HCT116 (cell line): ENCODE measurements around the gene TMEM191C. TPM values are rescaled to one million over a fixed set of nuclear protein-coding genes. Genes with fewer than 3 reads are reported as not detected.
"Not testable (repeated sequence)": the region's sequence is repeated elsewhere in the genome, so short reads cannot be mapped to it uniquely, and the experiment has no call there.

Source experiments
- ATAC-seq: fragments of 200-7000 bp; cut with Tn5 transposase; 2 replicates; pipeline ENCODE4 v1.9.1; 2020; ENCODE audit warnings: mild to moderate bottlenecking, moderate library complexity
- BruUV-seq: library from RNA; stranded (reverse); fragments of 400-500 nt; replicated peaks from 2 replicates; lab custom pipeline; 2021; lab: Mats Ljungman, UMichigan
- CTCF ChIA-PET: fragments of 300-600 bp; sonication (Branson Sonifier 250); formaldehyde crosslinking; loops from one replicate; lab custom pipeline; 2021; ENCODE audit warnings: antibody characterized with exemption; lab: Charles Lee
- POLR2A ChIA-PET: fragments of 300-600, 350-600 bp; sonication (Branson Sonifier 250); formaldehyde crosslinking; loops from one replicate; lab custom pipeline; 2021; ENCODE audit warnings: antibody characterized with exemption; lab: Charles Lee
- RAD21 ChIA-PET, 2 experiments: fragments of 300-600 bp; sonication (Branson Sonifier 250); formaldehyde crosslinking; loops; one replicate each; lab custom pipeline; 2023; ENCODE audit warnings: low total read pairs in 2 of 2; ENCODE audit not compliant: uncharacterized antibody in 2 of 2, unreplicated experiment in 2 of 2, low non-redundant PET in 1 of 2; lab: Charles Lee
- DNase-seq: peaks from one replicate; pipeline ENCODE4 v3.0.0-alpha.2; 2010; ENCODE audit warnings: low read depth, low spot score
- H2AFZ ChIP-seq: fragments of 200-600 bp; shearing (Covaris generic), sonication (generic); 2 replicates; pipeline ENCODE4 v1.6.1; 2017; ENCODE audit warnings: low read depth, mixed run types, mixed read lengths, antibody characterized with exemption, low read length; ENCODE audit not compliant: poor library complexity, severe bottlenecking
- H3K27ac ChIP-seq: 2 replicates; pipeline ENCODE4 v1.5.1; 2012; ENCODE audit warnings: low read depth, low read length
- H3K27me3 ChIP-seq: fragments of 200-600 bp; sonication (generic); 2 replicates; pipeline ENCODE4 v1.6.1; 2016; ENCODE audit warnings: mixed run types, low read length, mixed read lengths; ENCODE audit not compliant: insufficient read depth
- H3K36me3 ChIP-seq, 2 experiments: fragments of 200-500 bp in 1 of 2; fragments of 200-600 bp in 1 of 2; sonication (Bioruptor generic) in 1 of 2; sonication (generic) in 1 of 2; 2 replicates each; pipeline versions ENCODE4 v1.5.1 to v1.6.1; 2014 to 2016; ENCODE audit warnings: low read length in 2 of 2, inconsistent platforms in 1 of 2, mixed read lengths in 1 of 2, mixed run types in 1 of 2; ENCODE audit not compliant: insufficient read depth in 2 of 2, control insufficient read depth in 1 of 2
- H3K4me1 ChIP-seq, 2 experiments: fragments of 200-600 bp in 1 of 2; sonication (generic) in 1 of 2; 2 replicates each; pipeline versions ENCODE4 v1.5.1 to v1.6.1; 2012 to 2017; ENCODE audit warnings: low read length in 2 of 2, inconsistent platforms in 1 of 2, mild to moderate bottlenecking in 1 of 2, mixed read lengths in 1 of 2, mixed run types in 1 of 2, moderate library complexity in 1 of 2; ENCODE audit not compliant: insufficient read depth in 2 of 2, control insufficient read depth in 1 of 2
- H3K4me2 ChIP-seq: fragments of 200-600 bp; sonication (generic); 2 replicates; pipeline ENCODE4 v1.6.1; 2017; ENCODE audit warnings: mixed run types, low read length, mixed read lengths
- H3K4me3 ChIP-seq, 2 experiments: fragments of 200-600 bp in 1 of 2; sonication (generic) in 1 of 2; replicated peaks in 1 of 2; 2 replicates each; pipeline ENCODE4 v1.5.1; 2011 to 2016; ENCODE audit warnings: low read length in 2 of 2, control low read depth in 1 of 2, low read depth in 1 of 2, mild to moderate bottlenecking in 1 of 2, mixed read lengths in 1 of 2, mixed run types in 1 of 2
- H3K79me2 ChIP-seq: fragments of 200-600 bp; sonication (generic); 2 replicates; pipeline ENCODE4 v1.6.1; 2017; ENCODE audit warnings: mild to moderate bottlenecking, mixed run types, low read length, moderate library complexity, mixed read lengths; ENCODE audit not compliant: insufficient read depth
- H3K9ac ChIP-seq: fragments of 200-600 bp; sonication (generic); 2 replicates; pipeline ENCODE4 v1.6.1; 2016; ENCODE audit warnings: low read length, mixed read lengths
- H3K9me2 ChIP-seq: fragments of 200-600 bp; sonication (generic), shearing (Covaris generic); 2 replicates; pipeline ENCODE4 v1.6.1; 2017; ENCODE audit warnings: mixed run types, mild to moderate bottlenecking, moderate library complexity; ENCODE audit not compliant: insufficient read depth
- H3K9me3 ChIP-seq, 2 experiments: fragments of 200-500 bp in 1 of 2; fragments of 200-600 bp in 1 of 2; sonication (Bioruptor generic) in 1 of 2; sonication (generic) in 1 of 2; 2 replicates each; pipeline ENCODE4 v1.6.1; 2014 to 2017; ENCODE audit warnings: low read length in 2 of 2, mixed read lengths in 2 of 2, inconsistent platforms in 1 of 2, low read depth in 1 of 2, mild to moderate bottlenecking in 1 of 2, mixed run types in 1 of 2, moderate library complexity in 1 of 2; ENCODE audit not compliant: control insufficient read depth in 1 of 2, insufficient read depth in 1 of 2
- H4K20me1 ChIP-seq: fragments of 200-600 bp; sonication (generic), shearing (Covaris generic); 2 replicates; pipeline ENCODE4 v1.6.1; 2017; ENCODE audit warnings: mixed run types, mild to moderate bottlenecking, moderate library complexity; ENCODE audit not compliant: insufficient read depth
- intact Hi-C: fragments of 100-400 bp; cut with micrococcal nuclease; formaldehyde crosslinking; loops from 2 replicates; pipeline ENCODE4 v1.10.0; 2022
- total RNA-seq: library from RNA; stranded (reverse); gene quantifications from one replicate; pipeline ENCODE4 v1.2.1, GENCODE V29; 2021; ENCODE audit not compliant: unreplicated experiment

TMEM191C gene
- total RNA-seq, 1 experiment from 2014 or later: 3.1 TPM

DNA sequence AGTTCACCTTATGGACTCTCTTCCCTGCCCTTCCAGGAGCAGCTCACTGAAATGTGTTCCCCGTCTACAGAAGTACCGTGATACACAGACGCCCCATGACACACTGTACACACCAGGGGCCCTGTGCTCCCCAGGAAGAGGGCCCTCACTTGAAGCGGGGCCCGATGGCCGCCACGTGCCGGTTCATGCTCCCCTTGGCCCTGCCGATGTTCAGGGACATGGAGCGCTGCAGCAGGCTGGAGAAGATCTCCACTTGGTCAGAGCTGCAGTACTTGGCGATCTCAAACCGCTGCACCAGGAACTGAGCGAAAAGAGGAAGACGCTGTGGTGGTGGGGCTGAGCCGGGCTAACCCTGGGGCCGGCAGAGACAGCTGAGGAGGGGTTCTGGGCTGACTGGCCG lies 20.5 kb downstream of the TMEM191C start:
- DNase-seq, H2AFZ ChIP-seq, CTCF ChIA-PET, H3K79me2 ChIP-seq, RAD21 ChIA-PET, H3K4me2 ChIP-seq, H3K4me1 ChIP-seq, H3K9me3 ChIP-seq, POLR2A ChIA-PET, H3K36me3 ChIP-seq, H3K27me3 ChIP-seq, ATAC-seq, intact Hi-C loops, H3K4me3 ChIP-seq, H4K20me1 ChIP-seq, BruUV-seq, H3K9ac ChIP-seq, H3K27ac ChIP-seq, H3K9me2 ChIP-seq: not testable (repeated sequence)

DNA sequence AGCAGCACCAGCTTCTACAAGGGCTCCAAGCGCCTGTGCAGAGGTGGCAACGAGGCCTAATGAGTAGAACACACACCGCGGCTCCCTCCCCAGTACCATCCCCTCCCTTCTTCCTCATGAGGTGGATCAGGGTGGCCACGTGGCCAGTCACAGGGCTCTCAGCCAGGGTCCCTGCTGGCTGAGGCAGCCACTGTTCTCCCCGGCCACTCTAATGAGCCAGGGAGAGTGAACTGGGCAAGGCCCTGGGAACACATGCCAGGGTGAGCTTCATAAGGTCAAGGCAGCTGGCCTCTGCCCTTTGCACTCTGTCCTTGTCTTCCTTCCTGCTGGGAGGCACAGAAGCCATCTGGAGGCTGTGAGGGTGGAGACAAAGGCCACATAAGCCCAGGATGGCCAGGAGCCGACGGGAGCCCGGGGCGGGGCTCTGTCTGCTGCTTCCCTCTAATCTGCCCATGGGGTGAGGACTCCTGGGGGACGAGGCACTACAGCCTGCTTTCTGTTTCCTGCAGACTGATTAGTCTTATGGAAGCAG lies 22.0 kb downstream of the TMEM191C start:
- DNase-seq, CTCF ChIA-PET, H3K36me3 ChIP-seq, H3K9me3 ChIP-seq, H3K9me2 ChIP-seq, H3K4me1 ChIP-seq, H3K27ac ChIP-seq, ATAC-seq, H3K4me2 ChIP-seq, H3K4me3 ChIP-seq, H4K20me1 ChIP-seq, RAD21 ChIA-PET, H3K9ac ChIP-seq, intact Hi-C loops, H2AFZ ChIP-seq, H3K79me2 ChIP-seq, BruUV-seq, H3K27me3 ChIP-seq, POLR2A ChIA-PET: not testable (repeated sequence)

DNA sequence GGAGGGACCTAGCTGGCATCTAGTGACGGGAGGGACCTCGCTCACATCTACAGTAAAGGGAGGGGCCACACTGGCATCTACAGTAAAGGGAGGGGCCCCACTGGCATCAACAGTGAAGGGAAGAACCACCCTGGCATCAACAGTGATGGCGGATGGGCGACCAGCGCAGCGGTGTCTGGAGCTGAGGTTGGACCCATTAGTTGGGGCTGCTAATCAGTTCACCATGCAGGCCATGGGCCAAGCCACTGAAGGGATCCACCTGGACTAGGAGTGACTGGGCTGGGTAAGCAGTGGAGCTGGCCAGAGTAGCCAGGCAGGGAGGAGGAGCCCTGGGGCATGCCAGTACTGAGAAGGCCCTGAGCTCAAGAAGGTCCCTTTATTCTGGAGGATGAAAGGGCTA lies 23.4 kb downstream of the TMEM191C start:
- CTCF ChIA-PET, H3K79me2 ChIP-seq, BruUV-seq, ATAC-seq, intact Hi-C loops, H3K4me3 ChIP-seq, H3K4me2 ChIP-seq, H3K27me3 ChIP-seq, H3K9ac ChIP-seq, RAD21 ChIA-PET, H3K9me3 ChIP-seq, H3K27ac ChIP-seq, POLR2A ChIA-PET, DNase-seq, H2AFZ ChIP-seq, H4K20me1 ChIP-seq, H3K9me2 ChIP-seq, H3K4me1 ChIP-seq, H3K36me3 ChIP-seq: not testable (repeated sequence)

DNA sequence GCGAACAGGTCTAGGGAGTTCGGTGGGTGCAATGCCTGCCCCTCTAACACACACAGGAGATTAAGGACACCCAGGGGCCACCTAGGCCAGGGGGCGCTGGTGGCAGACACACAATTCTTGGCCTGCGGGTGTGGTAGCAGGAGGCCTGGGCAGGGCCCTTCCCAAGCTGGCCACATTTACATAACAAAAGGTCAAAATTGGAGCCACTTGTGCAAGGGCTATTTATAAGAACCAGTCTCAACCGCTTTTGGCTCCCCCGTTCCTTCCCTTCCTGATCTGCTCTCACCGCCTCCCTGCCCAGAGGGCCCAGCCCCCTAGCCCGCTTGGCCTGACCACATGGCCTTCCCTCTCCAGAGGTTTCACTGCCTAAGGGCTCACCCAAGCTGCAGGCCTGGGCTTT lies 25.1 kb downstream of the TMEM191C start:
- RAD21 ChIA-PET, H4K20me1 ChIP-seq, H3K9me3 ChIP-seq, ATAC-seq, DNase-seq, H3K9me2 ChIP-seq, H3K79me2 ChIP-seq, POLR2A ChIA-PET, H3K9ac ChIP-seq, H3K4me2 ChIP-seq, CTCF ChIA-PET, H3K4me3 ChIP-seq, H2AFZ ChIP-seq, H3K4me1 ChIP-seq, H3K36me3 ChIP-seq, H3K27ac ChIP-seq, BruUV-seq, intact Hi-C loops, H3K27me3 ChIP-seq: not testable (repeated sequence)
